Measurements from ENCODE around the gene FERMT3. TPM values are rescaled to one million over a fixed set of nuclear protein-coding genes. Genes with fewer than 3 reads are reported as not detected.

Gene FERMT3
- total RNA-seq, 1 donor = 7.0 TPM

GRCh38 chr11:64209563-64209843, 3.0 kb downstream of the FERMT3 start:
- no peak for DNase-seq (ENCODE audit: low read depth)
- no peak overlapping the region for H3K4me3 ChIP-seq (ENCODE audit: low read depth, low read length)
- TF ChIP-seq CTCF (IDR thresholded peaks at IDR 0.05; ENCODE audit: insufficient read depth, low read length) = no peak

GRCh38 chr11:64210301-64211020, 3.9 kb downstream of the FERMT3 start:
- no peak overlapping the region for H3K4me3 ChIP-seq (ENCODE audit: low read depth, low read length)
- no peak for DNase-seq (ENCODE audit: low read depth)
- TF ChIP-seq CTCF (IDR thresholded peaks at IDR 0.05; ENCODE audit: insufficient read depth, low read length) = no peak

GRCh38 chr11:64211181-64211872, 4.8 kb downstream of the FERMT3 start:
- no peak overlapping the region for H3K4me3 ChIP-seq (ENCODE audit: low read depth, low read length)
- DNase-seq (ENCODE audit: low read depth) = no peak
- no peak for TF ChIP-seq CTCF (IDR thresholded peaks at IDR 0.05; ENCODE audit: insufficient read depth, low read length)

- no peak for DNase-seq (ENCODE audit: low read depth)
- H3K4me3 ChIP-seq (ENCODE audit: low read depth, low read length) = no peak overlapping the region
- TF ChIP-seq CTCF (IDR thresholded peaks at IDR 0.05; ENCODE audit: insufficient read depth, low read length) = no peak
These were observed 10.4 kb downstream of the FERMT3 start for GRCh38 chr11:64216879-64217278.

- no peak for DNase-seq (ENCODE audit: low read depth)
- H3K4me3 ChIP-seq (ENCODE audit: low read depth, low read length) = no peak overlapping the region
- no peak for TF ChIP-seq CTCF (IDR thresholded peaks at IDR 0.05; ENCODE audit: insufficient read depth, low read length)
These were observed 12.3 kb downstream of the FERMT3 start for GRCh38 chr11:64218628-64219353.

- TF ChIP-seq CTCF (IDR thresholded peaks at IDR 0.05; ENCODE audit: insufficient read depth, low read length) = no peak
- no peak for DNase-seq (ENCODE audit: low read depth)
- no peak overlapping the region for H3K4me3 ChIP-seq (ENCODE audit: low read depth, low read length)
These were observed 12.8 kb downstream of the FERMT3 start for GRCh38 chr11:64219354-64219684.
